Neural progenitor cell (in vitro differentiated cells): Measurements from ENCODE around the gene TMEM250. TPM values are rescaled to one million over a fixed set of nuclear protein-coding genes. Genes with fewer than 3 reads are reported as not detected.

Experiments
- DNase-seq: peaks from one replicate; pipeline ENCODE4 v3.0.0-alpha.2; 2016; ENCODE audit warnings: low spot score
- H2AFZ ChIP-seq: fragments of 200-600 bp; sonication (generic); replicated peaks from 2 replicates; pipeline ENCODE4 v1.6.1; 2016; ENCODE audit warnings: antibody characterized with exemption
- H3F3A ChIP-seq: fragments of 200-600 bp; sonication (generic); 2 replicates; pipeline ENCODE4 v1.6.1; 2016; ENCODE audit warnings: antibody characterized with exemption, low read depth
- H3K27ac ChIP-seq: fragments of 200-600 bp; sonication (generic); 2 replicates; pipeline ENCODE4 v1.5.1; 2016; ENCODE audit warnings: mild to moderate bottlenecking
- H3K27me3 ChIP-seq: fragments of 200-600 bp; sonication (generic); 2 replicates; pipeline ENCODE4 v1.6.1; 2016; ENCODE audit warnings: mild to moderate bottlenecking, moderate library complexity
- H3K36me3 ChIP-seq: fragments of 200-600 bp; sonication (generic); 2 replicates; pipeline ENCODE4 v1.5.1; 2016
- H3K4me1 ChIP-seq: fragments of 200-600 bp; sonication (generic); 2 replicates; pipeline ENCODE4 v1.6.1; 2016; ENCODE audit warnings: mixed run types
- H3K4me2 ChIP-seq: fragments of 200-600 bp; sonication (generic); 2 replicates; pipeline ENCODE4 v1.6.1; 2016
- H3K4me3 ChIP-seq: fragments of 200-600 bp; sonication (generic); 2 replicates; pipeline ENCODE4 v1.5.1; 2016
- H3K79me2 ChIP-seq: fragments of 200-600 bp; sonication (generic); 2 replicates; pipeline ENCODE4 v1.6.1; 2016; ENCODE audit warnings: low read depth
- H3K9ac ChIP-seq: fragments of 200-600 bp; sonication (generic); 2 replicates; pipeline ENCODE4 v1.6.1; 2016
- H3K9me3 ChIP-seq: fragments of 200-600 bp; sonication (generic); 2 replicates; pipeline ENCODE4 v1.5.1; 2016; ENCODE audit warnings: low read depth
- H4K20me1 ChIP-seq: fragments of 200-600 bp; sonication (generic); 2 replicates; pipeline ENCODE4 v1.6.1; 2016; ENCODE audit warnings: low read depth
- H3K27ac Mint-ChIP-seq: 3 replicates; pipeline ENCODE4 v1.8.0; 2021; ENCODE audit warnings: mixed read lengths
- H3K27me3 Mint-ChIP-seq: 2 replicates; pipeline ENCODE4 v1.8.0; 2022; ENCODE audit warnings: low read depth, mild to moderate bottlenecking, inconsistent platforms, moderate library complexity, mixed read lengths; ENCODE audit not compliant: insufficient read depth
- H3K36me3 Mint-ChIP-seq: 3 replicates; pipeline ENCODE4 v1.8.0; 2021; ENCODE audit warnings: mixed read lengths
- H3K4me1 Mint-ChIP-seq: 3 replicates; pipeline ENCODE4 v1.8.0; 2021; ENCODE audit warnings: mixed read lengths
- H3K4me3 Mint-ChIP-seq: 3 replicates; pipeline ENCODE4 v1.8.0; 2021; ENCODE audit warnings: mild to moderate bottlenecking, moderate library complexity, mixed read lengths
- H3K9me3 Mint-ChIP-seq: 3 replicates; pipeline ENCODE4 v1.8.0; 2020; ENCODE audit warnings: mixed read lengths
- EZH2 ChIP-seq: fragments of 200-600 bp; sonication (generic); IDR thresholded peaks from 2 replicates; pipeline ENCODE4 v1.6.1; 2017; ENCODE audit warnings: antibody characterized with exemption, mild to moderate bottlenecking, moderate library complexity
- EZH2phosphoT487 ChIP-seq: fragments of 200-600 bp; sonication (generic); IDR thresholded peaks from 2 replicates; pipeline ENCODE4 v1.6.1; 2017; ENCODE audit warnings: antibody characterized with exemption
- total RNA-seq: library from RNA; depleted of rRNA; stranded (reverse); fragments of >200 nt; gene quantifications from 2 replicates; pipeline ENCODE4 v1.2.3, GENCODE V29; 2015; ENCODE audit warnings: low replicate concordance
- TF ChIP-seq, protein P1 (sequence below): fragments of 200-600 bp; sonication (generic); IDR thresholded peaks from 2 replicates; pipeline ENCODE4 v1.5.1; 2017; ENCODE audit warnings: antibody characterized with exemption, mild to moderate bottlenecking

TMEM250 gene
- total RNA-seq, 1 donor from 2014 or later: 16.3 TPM

DNA sequence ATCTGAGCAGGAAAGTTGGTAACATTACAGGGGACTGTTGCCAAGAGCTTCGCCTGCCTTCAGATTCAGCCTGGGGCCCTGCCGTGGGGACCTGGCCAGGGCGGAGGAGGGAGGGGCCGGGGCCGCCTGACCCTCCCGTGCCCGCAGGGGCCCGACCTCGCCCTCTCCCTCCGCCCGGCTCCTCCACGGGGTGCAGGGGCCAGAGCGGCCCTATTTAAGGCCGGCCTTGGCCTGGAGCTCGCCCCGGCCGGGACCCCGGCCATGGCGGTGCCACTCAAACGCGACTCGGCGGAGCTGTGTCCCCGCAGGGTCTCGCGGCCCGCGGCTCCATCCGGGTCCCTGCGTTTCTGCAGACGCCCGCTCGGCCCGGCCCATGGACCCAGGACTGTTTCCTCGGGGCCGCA is 757 bp downstream of the TMEM250 start:
- peaks cover 20% of the 10 kb centered on the region for H3K79me2 ChIP-seq
- H3K9me3 ChIP-seq: no peaks in the 10 kb centered on the region
- peaks cover 3% of the 10 kb centered on the region for H3K4me1 Mint-ChIP-seq
- peaks cover 4% of the 10 kb centered on the region for H3K27me3 Mint-ChIP-seq
- H3K9me3 Mint-ChIP-seq: no peaks in the 10 kb centered on the region
- peak overlapping the region; percentile 15 for H3K27ac ChIP-seq
- DNase-seq: peak; percentile 52
- H3K4me2 ChIP-seq: peak overlapping the region; percentile 92
- peak overlapping the region; percentile 89 for H3K4me3 ChIP-seq
- peaks cover 21% of the 10 kb centered on the region for H3F3A ChIP-seq
- H3K27ac Mint-ChIP-seq: no peak overlapping the region
- H2AFZ ChIP-seq: peak overlapping the region; percentile 74
- no peaks in the 10 kb centered on the region for H3K36me3 ChIP-seq
- H3K4me3 Mint-ChIP-seq: peak overlapping the region; percentile 89
- TF ChIP-seq EZH2 (no peak), EZH2phosphoT487 (no peak)
- peaks cover 2% of the 10 kb centered on the region for H3K36me3 Mint-ChIP-seq
- H3K4me1 ChIP-seq: peaks cover 7% of the 10 kb centered on the region
- peak overlapping the region; percentile 58 for H3K9ac ChIP-seq
- peaks cover 7% of the 10 kb centered on the region for H4K20me1 ChIP-seq
- H3K27me3 ChIP-seq: peaks cover 7% of the 10 kb centered on the region

DNA sequence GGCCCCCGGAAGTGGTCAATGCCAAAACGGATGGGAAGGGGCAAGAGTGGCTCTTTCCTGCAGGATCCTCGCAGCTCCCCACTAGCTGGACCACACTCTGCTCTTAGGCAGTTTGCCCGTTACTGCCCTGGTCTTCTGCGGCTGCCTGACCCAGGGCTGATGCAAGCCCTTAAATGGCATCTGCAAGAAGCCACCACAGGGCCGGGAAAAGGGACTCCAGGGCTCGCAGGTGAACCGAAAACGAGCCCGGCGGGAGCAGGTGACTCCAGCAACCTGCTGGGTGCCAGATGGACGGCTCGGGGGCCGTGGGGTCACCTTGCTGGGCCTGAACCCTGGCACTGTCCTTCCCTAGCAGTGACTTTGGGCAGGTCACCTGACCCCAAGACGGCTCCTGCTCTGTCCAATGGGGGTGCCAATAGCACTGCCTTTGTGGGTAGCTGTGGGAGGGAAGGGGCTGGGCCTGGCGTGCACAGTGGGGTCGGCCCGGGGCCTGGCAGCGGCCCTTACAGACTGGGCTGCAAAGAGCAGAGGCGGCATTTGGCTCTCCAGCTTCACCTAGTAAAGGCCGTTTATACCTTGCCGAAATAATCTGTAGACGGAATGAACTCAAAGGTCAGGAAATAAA is 1.3 kb downstream of the TMEM250 start:
- TF ChIP-seq EZH2phosphoT487 (no peak), EZH2 (no peak)
- TF ChIP-seq, protein P1, sequence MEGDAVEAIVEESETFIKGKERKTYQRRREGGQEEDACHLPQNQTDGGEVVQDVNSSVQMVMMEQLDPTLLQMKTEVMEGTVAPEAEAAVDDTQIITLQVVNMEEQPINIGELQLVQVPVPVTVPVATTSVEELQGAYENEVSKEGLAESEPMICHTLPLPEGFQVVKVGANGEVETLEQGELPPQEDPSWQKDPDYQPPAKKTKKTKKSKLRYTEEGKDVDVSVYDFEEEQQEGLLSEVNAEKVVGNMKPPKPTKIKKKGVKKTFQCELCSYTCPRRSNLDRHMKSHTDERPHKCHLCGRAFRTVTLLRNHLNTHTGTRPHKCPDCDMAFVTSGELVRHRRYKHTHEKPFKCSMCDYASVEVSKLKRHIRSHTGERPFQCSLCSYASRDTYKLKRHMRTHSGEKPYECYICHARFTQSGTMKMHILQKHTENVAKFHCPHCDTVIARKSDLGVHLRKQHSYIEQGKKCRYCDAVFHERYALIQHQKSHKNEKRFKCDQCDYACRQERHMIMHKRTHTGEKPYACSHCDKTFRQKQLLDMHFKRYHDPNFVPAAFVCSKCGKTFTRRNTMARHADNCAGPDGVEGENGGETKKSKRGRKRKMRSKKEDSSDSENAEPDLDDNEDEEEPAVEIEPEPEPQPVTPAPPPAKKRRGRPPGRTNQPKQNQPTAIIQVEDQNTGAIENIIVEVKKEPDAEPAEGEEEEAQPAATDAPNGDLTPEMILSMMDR: no peak
- Histone ChIP-seq H3K27me3 (peaks cover 3% of the 10 kb centered on the region), H3K4me2 (peak overlapping the region; percentile 92), H3K9me3 (no peaks in the 10 kb centered on the region), H3F3A (peaks cover 22% of the 10 kb centered on the region), H3K4me3 (peak overlapping the region; percentile 89), H3K27ac (no peak overlapping the region), H3K36me3 (no peaks in the 10 kb centered on the region), H3K79me2 (peaks cover 20% of the 10 kb centered on the region), H3K4me1 (peaks cover 7% of the 10 kb centered on the region), H3K9ac (peak overlapping the region; percentile 58), H2AFZ (no peak overlapping the region), H4K20me1 (peaks cover 7% of the 10 kb centered on the region)
- H3K27ac Mint-ChIP-seq: no peak overlapping the region
- DNase-seq: no peak
- H3K4me1 Mint-ChIP-seq: peaks cover 3% of the 10 kb centered on the region
- peak overlapping the region; percentile 89 for H3K4me3 Mint-ChIP-seq
- H3K36me3 Mint-ChIP-seq: peaks cover 2% of the 10 kb centered on the region
- no peaks in the 10 kb centered on the region for H3K9me3 Mint-ChIP-seq
- peaks cover 3% of the 10 kb centered on the region for H3K27me3 Mint-ChIP-seq

DNA sequence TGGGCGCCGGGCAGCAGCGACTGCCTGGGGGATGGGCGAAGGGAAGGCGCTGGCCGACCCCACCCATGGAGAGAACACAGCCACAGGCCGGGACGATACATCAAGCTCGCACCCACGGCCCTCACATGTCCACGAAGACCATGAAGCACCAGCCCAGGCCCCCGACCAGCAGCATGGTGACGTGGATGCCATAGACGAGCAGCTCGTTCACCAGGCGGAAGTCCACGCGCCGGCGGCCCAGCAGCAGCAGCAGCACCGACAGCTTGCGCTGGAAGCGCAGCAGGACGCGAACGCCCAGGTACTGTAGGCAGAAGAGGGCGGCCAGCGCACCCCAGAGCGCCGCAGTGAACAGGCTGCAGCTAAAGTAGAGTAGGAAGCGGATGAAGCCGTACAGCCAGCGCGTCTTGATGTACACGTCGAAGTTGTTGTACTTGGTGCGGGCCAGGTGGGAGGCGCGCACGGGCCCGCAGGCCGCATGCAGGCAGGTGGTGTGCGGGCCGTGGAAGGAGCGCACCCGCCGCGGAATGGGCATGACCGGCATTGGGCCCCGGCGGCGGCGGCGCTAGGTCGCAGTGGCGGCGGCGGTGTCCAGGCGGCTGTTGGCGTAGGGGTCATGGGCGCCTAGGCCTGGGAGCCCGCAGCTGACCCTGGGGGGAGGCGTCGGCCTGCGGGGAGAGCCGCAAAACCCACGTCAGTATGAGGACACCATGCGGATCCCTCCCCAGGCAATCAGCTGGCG is 2.1 kb downstream of the TMEM250 start:
- Histone ChIP-seq H3K9ac (no peak overlapping the region), H3K4me3 (no peak overlapping the region), H3K27ac (no peak overlapping the region), H2AFZ (no peak overlapping the region), H3K27me3 (no peaks in the 10 kb centered on the region), H4K20me1 (peaks cover 7% of the 10 kb centered on the region), H3K4me1 (peaks cover 7% of the 10 kb centered on the region), H3K79me2 (peaks cover 20% of the 10 kb centered on the region), H3K36me3 (no peaks in the 10 kb centered on the region), H3K4me2 (no peak overlapping the region), H3F3A (peaks cover 30% of the 10 kb centered on the region), H3K9me3 (no peaks in the 10 kb centered on the region)
- H3K4me1 Mint-ChIP-seq: peaks cover 2% of the 10 kb centered on the region
- H3K4me3 Mint-ChIP-seq: peak overlapping the region; percentile 18
- H3K27me3 Mint-ChIP-seq: peaks cover 3% of the 10 kb centered on the region
- no peaks in the 10 kb centered on the region for H3K9me3 Mint-ChIP-seq
- TF ChIP-seq, protein P1: no peak
- TF ChIP-seq EZH2phosphoT487: no peak
- no peak for TF ChIP-seq EZH2
- no peak for DNase-seq
- peaks cover 2% of the 10 kb centered on the region for H3K36me3 Mint-ChIP-seq
- H3K27ac Mint-ChIP-seq: no peak overlapping the region
